ENCODE measurements around the gene TLE2.
A peak's percentile ranks its signal among the peaks of the same experiment; 100 is the strongest.

The TLE2 gene

DNA sequence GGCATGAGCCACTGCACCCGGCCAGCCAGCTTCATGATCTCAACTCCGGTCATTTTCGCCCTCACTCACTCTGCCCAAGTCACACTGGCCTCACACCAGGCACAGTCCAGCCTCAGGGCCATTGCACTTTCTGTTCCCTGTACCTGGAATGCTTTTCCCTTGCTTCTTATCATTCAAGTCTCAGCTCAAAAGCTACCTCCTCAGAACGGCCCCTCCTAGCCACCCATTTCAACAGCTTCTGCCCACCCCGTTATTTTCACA lies 2.5 kb upstream of the TLE2 start:
- H3K9ac ChIP-seq (ENCODE audit: low read length) = no peak overlapping the region
- H2AFZ ChIP-seq (ENCODE audit: low read depth, low read length, severe bottlenecking) = no peak overlapping the region
- H3K36me3 ChIP-seq (ENCODE audit: low read length) = no peaks in the 10 kb centered on the region
- no peaks in the 10 kb centered on the region for H3F3A ChIP-seq (ENCODE audit: insufficient read depth)
- H3K9me3 ChIP-seq (ENCODE audit: insufficient read depth, low read length) = no peaks in the 10 kb centered on the region
- no peak overlapping the region for H3K4me3 ChIP-seq (ENCODE audit: insufficient read depth, low read length, poor library complexity, severe bottlenecking)
- no peaks in the 10 kb centered on the region for H3K79me2 ChIP-seq (ENCODE audit: insufficient read depth, low read length)
- no peaks in the 10 kb centered on the region for H3K27me3 ChIP-seq (ENCODE audit: low read length)
- no peak overlapping the region for H3K27ac ChIP-seq (ENCODE audit: low read depth, low read length)
- no peak overlapping the region for H3K4me2 ChIP-seq (ENCODE audit: low read depth, low read length, poor library complexity, severe bottlenecking)
- no peaks in the 10 kb centered on the region for H4K20me1 ChIP-seq (ENCODE audit: low read depth, low read length)
- no peaks in the 10 kb centered on the region for H3K9me2 ChIP-seq (replicated peaks; ENCODE audit: insufficient read depth, low read length)
- TF ChIP-seq EZH2phosphoT487 (conservative IDR thresholded peaks at IDR 0.05; ENCODE audit: low read length) = no peak
- TF ChIP-seq, protein P1, sequence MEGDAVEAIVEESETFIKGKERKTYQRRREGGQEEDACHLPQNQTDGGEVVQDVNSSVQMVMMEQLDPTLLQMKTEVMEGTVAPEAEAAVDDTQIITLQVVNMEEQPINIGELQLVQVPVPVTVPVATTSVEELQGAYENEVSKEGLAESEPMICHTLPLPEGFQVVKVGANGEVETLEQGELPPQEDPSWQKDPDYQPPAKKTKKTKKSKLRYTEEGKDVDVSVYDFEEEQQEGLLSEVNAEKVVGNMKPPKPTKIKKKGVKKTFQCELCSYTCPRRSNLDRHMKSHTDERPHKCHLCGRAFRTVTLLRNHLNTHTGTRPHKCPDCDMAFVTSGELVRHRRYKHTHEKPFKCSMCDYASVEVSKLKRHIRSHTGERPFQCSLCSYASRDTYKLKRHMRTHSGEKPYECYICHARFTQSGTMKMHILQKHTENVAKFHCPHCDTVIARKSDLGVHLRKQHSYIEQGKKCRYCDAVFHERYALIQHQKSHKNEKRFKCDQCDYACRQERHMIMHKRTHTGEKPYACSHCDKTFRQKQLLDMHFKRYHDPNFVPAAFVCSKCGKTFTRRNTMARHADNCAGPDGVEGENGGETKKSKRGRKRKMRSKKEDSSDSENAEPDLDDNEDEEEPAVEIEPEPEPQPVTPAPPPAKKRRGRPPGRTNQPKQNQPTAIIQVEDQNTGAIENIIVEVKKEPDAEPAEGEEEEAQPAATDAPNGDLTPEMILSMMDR (IDR thresholded peaks at IDR 0.05; ENCODE audit: insufficient read depth, low read length, poor library complexity, severe bottlenecking) = no peak

DNA sequence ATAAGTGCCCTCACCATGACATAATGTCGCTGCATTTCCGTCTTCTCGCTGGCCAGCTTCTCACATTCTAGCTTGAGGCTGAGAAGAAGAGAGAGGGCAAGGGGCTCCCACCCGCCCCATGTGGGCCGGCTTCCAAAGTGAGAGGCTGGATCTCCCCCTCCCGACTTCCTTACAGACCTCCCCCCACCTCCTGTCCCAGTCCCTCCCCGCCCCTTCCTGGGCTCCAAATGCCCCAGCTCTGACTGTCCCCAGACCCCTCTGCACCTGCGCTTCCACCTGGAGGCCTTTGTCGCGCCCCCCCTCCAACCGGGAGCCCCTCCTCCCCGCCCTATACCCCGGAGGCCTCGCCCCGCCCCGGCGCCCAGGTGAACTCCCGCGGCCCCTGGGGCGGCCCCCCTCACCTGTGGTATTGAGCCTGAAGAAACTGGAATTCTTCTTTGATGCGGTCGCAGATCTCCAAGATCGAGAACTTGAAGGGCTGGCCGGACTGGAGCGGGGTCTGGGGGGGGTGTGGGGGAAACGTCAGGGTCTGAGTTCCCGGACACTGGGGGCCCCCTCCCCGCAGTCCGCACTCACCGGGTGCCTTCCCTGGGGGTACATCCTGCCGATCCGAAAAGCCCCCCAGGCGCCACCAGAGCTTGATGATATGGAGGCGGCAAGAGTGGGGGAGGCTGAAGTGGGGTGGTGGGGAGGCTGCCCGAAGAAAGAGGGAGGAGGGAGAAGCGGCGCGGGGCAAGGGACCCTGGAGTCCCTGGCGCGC lies 595 bp downstream of the TLE2 start:
- H3K9me3 ChIP-seq (ENCODE audit: insufficient read depth, low read length) = no peaks in the 10 kb centered on the region
- no peak overlapping the region for H3K27ac ChIP-seq (ENCODE audit: low read depth, low read length)
- H3F3A ChIP-seq (ENCODE audit: insufficient read depth) = no peaks in the 10 kb centered on the region
- no peaks in the 10 kb centered on the region for H3K9me2 ChIP-seq (replicated peaks; ENCODE audit: insufficient read depth, low read length)
- no peak for TF ChIP-seq EZH2phosphoT487 (conservative IDR thresholded peaks at IDR 0.05; ENCODE audit: low read length)
- TF ChIP-seq, protein P1 (IDR thresholded peaks at IDR 0.05; ENCODE audit: insufficient read depth, low read length, poor library complexity, severe bottlenecking) = no peak
- H2AFZ ChIP-seq (ENCODE audit: low read depth, low read length, severe bottlenecking) = no peak overlapping the region
- H3K4me3 ChIP-seq (ENCODE audit: insufficient read depth, low read length, poor library complexity, severe bottlenecking) = no peak overlapping the region
- H3K27me3 ChIP-seq (ENCODE audit: low read length) = no peaks in the 10 kb centered on the region
- H4K20me1 ChIP-seq (ENCODE audit: low read depth, low read length) = no peaks in the 10 kb centered on the region
- no peak overlapping the region for H3K9ac ChIP-seq (ENCODE audit: low read length)
- no peaks in the 10 kb centered on the region for H3K79me2 ChIP-seq (ENCODE audit: insufficient read depth, low read length)
- H3K36me3 ChIP-seq (ENCODE audit: low read length) = no peaks in the 10 kb centered on the region
- peak overlapping the region; percentile 33 for H3K4me2 ChIP-seq (ENCODE audit: low read depth, low read length, poor library complexity, severe bottlenecking)

DNA sequence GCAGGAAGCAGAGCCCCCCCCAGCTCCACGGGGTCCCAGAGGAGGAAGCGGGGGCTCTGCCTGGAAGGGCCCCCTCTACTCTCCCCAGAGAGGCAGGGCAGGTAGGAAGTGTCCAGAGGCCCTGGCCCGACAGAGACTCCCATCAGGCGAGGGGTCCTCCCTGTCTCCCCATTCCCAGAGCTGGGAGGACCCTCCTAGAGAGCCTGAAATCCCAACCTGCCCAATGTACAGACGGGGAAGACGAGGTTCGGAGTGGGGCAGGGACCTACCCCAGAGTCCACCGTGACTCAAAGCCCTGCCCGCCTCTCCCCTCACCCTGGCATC lies 1.1 kb downstream of the TLE2 start:
- no peaks in the 10 kb centered on the region for H3K27me3 ChIP-seq (ENCODE audit: low read length)
- H3K4me3 ChIP-seq (ENCODE audit: insufficient read depth, low read length, poor library complexity, severe bottlenecking) = no peak overlapping the region
- H3K9ac ChIP-seq (ENCODE audit: low read length) = no peak overlapping the region
- H3K9me2 ChIP-seq (replicated peaks; ENCODE audit: insufficient read depth, low read length) = no peaks in the 10 kb centered on the region
- no peaks in the 10 kb centered on the region for H3F3A ChIP-seq (ENCODE audit: insufficient read depth)
- H3K9me3 ChIP-seq (ENCODE audit: insufficient read depth, low read length) = no peaks in the 10 kb centered on the region
- no peaks in the 10 kb centered on the region for H3K36me3 ChIP-seq (ENCODE audit: low read length)
- no peak overlapping the region for H3K27ac ChIP-seq (ENCODE audit: low read depth, low read length)
- H3K79me2 ChIP-seq (ENCODE audit: insufficient read depth, low read length) = no peaks in the 10 kb centered on the region
- no peak overlapping the region for H3K4me2 ChIP-seq (ENCODE audit: low read depth, low read length, poor library complexity, severe bottlenecking)
- TF ChIP-seq EZH2phosphoT487 (conservative IDR thresholded peaks at IDR 0.05; ENCODE audit: low read length) = no peak
- TF ChIP-seq, protein P1 (IDR thresholded peaks at IDR 0.05; ENCODE audit: insufficient read depth, low read length, poor library complexity, severe bottlenecking) = no peak
- no peak overlapping the region for H2AFZ ChIP-seq (ENCODE audit: low read depth, low read length, severe bottlenecking)
- H4K20me1 ChIP-seq (ENCODE audit: low read depth, low read length) = no peaks in the 10 kb centered on the region

Measured in SU-DHL-6 (cell line).